HG02798 (cell line): ENCODE data around the gene GFPT1.
"Not testable (repeated sequence)": the region's sequence is repeated elsewhere in the genome, so short reads cannot be mapped to it uniquely, and the experiment has no call there.

Source experiments
- ATAC-seq: cut with Tn5 transposase; IDR thresholded peaks from one replicate; pipeline ENCODE4 v1.9.1; 2021; ENCODE audit warnings: mild to moderate bottlenecking; ENCODE audit not compliant: unreplicated experiment, poor library complexity

Gene GFPT1

DNA sequence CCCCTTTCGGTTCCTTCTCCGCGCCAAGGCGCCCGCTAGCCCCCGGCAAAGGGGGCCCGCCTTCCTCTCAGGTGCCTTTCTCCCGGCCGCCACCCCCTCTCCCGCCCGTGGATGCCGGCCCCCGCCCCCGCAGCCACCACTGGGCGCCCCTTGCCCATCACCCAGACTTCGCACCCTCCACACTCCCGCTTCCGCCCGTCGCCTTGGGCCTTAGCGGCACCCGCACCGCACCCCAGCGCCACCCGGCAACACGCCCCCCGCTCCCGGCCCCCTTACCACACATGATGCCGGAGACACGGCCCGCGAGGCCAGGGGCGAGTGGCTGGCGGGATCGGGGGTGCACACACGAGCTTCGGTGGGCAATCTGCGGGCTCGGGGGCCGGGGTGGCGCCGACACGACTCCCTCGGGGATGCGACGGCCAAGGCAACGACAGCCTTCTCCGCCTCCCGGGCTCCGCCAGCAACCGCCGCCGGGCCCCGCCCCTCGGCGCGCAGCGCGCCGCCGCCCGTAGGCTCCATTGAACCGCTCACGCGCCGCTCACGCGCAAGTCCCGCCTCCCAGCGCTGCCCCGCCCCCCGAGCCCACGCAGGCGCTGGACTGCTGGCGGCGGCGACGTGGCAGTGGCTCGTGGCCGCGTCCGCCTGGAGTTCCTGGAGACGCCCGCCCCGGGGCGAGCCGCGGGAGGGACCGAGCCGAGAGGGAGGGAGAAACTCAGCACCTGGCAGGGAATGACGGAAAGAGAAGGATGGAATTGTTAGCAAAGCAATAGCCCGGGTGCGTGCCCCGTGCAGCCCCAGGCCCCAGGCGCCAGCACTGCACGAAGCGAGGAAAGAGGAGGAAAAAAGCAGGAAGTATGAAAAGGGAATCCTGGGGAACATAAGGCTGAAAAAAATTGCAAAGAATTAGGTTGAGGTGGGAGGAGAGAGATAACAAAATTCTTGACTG, at the start of gene GFPT1:
GFPT1 (minus strand) TSS at position 439 of the 946 bp plus-strand sequence; CDS start at position 283, 156 bp downstream.
- ATAC-seq: peak; percentile 92

GRCh38 chr2:69436596-69436937, 49.5 kb upstream of the GFPT1 start:
- ATAC-seq: peak; percentile 1

DNA sequence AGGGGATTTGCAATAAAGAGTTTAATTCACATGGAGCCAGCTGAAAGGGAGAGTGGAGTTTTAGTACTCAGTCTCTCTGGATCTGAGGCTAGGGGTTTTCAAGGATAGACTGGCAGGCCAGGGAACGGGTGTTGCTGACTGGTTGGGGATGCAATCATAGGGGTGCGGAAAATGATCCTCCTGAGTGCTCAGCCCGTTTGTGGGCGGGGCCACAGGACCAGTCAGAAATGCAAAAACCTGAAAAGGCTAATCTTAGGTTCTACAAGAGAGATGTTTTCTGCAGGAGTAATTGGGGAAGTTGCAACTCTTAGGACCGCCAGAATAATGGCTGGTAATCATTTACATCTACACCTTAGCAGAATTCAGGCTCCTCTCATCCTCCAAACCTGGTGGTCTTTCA, 47.7 kb upstream of the GFPT1 start:
- no peak for ATAC-seq

- no peak for ATAC-seq
Measured at GRCh38 chr2:69429491-69430183, 42.6 kb upstream of the GFPT1 start.

GRCh38 chr2:69428981-69429380, 42.0 kb upstream of the GFPT1 start:
- ATAC-seq: no peak

- no peak for ATAC-seq
Measured at GRCh38 chr2:69424419-69424818, 37.4 kb upstream of the GFPT1 start.

GRCh38 chr2:69422198-69422597, 35.2 kb upstream of the GFPT1 start:
- no peak for ATAC-seq

DNA sequence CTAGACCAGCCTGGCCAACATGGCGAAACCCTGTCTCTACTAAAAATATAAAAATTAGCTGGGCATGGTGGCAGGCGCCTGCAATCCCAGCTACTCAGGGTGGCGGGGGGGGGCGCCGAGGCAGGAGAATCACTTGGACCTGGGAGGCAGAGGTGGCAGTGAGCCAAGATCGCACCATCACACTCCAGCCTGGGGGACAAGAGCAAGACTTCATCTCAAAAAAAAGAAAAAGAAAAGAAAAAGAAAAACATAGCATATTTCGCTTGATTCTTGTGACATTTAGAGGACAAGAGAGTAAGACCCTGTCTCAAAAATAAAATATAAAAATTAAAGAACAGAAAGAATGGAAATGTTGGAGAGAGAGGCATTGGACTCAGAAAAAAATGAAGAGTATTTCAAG, 32.1 kb upstream of the GFPT1 start:
- ATAC-seq: not testable (repeated sequence)

- no peak for ATAC-seq
Measured at GRCh38 chr2:69416147-69416546, 29.1 kb upstream of the GFPT1 start.

GRCh38 chr2:69411120-69411519, 24.1 kb upstream of the GFPT1 start:
- no peak for ATAC-seq

DNA sequence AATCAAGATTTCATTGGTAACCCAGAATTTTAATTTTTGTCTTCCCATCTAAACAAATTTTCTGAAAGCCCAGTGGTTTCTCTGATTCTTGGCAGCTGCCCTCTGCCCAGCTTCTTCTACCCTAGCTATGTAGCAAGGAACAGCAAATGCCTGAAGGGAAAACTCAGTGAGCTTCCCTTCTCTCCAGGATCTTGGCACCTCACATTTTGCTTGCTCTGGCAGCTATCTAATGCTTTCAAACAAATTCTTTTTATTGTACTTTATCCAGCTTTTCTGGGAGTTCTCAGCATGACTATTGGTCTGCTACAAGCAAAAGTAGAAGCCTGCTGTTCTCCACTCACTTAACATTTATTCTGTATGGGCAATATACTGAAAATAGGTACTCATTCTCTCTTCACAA, 18.3 kb upstream of the GFPT1 start:
- ATAC-seq: no peak

GRCh38 chr2:69400121-69400520, 13.1 kb upstream of the GFPT1 start:
- ATAC-seq: no peak

GRCh38 chr2:69397234-69397633, 10.2 kb upstream of the GFPT1 start:
- no peak for ATAC-seq

- no peak for ATAC-seq
Measured at GRCh38 chr2:69395866-69396265, 8.8 kb upstream of the GFPT1 start.

DNA sequence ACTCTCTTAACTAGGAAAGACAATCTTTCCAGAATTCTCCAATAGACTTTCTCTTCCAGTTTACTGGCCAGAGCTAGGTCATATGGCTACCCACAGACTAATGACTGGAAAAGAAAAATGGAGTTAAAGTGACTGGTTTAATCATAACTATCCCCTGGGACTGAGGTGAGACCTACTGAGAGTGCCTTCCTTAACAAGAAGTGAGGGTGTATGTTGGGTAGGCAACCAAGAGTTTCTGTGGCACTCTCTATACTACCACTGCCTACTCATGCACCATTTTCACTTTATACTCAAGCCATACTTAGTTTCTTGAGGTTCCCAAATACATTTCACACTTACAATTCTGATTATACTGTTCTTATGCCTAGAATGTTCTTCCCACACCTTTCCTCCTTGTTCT, 6.9 kb upstream of the GFPT1 start:
- no peak for ATAC-seq

DNA sequence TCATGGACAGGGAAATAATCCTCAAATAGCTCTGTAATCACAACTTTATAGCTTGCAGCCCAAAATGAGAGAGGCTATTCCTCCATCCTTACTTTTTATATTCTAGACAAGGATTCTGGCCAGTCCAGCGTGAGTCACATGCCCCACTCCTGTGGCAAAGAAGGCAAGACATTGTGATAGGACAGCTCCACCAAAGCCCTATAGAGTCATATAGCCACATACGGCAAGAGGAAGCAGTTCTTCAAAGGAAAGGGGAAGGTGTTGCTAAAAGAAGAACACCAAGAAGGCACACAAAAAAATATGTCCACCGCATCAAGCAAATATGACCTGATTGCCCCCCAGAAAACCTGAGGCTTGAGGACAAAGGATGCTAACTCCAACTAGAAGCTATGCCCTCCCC, 3.4 kb upstream of the GFPT1 start:
- ATAC-seq: no peak

- no peak for ATAC-seq
Measured at GRCh38 chr2:69390001-69390400, 3.0 kb upstream of the GFPT1 start.

DNA sequence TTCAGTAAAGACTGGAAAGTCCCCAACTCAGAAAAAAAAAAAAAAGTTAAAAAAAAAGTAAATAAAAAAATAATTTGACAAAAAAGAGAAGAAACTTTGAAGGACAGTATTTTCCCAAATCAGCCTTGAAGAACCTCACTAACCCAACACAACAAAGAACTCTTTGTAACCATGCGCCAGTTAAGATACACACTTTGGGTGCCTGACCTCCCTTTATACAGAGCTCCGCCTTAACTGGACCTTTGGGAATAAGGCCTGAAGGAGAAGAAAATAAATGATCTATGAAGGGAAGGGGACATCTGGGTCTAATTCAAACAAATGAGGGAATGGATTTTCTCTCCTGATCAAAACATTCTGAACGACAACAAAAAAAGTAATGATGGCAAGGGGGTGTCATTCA, 2.2 kb upstream of the GFPT1 start:
- ATAC-seq: no peak

DNA sequence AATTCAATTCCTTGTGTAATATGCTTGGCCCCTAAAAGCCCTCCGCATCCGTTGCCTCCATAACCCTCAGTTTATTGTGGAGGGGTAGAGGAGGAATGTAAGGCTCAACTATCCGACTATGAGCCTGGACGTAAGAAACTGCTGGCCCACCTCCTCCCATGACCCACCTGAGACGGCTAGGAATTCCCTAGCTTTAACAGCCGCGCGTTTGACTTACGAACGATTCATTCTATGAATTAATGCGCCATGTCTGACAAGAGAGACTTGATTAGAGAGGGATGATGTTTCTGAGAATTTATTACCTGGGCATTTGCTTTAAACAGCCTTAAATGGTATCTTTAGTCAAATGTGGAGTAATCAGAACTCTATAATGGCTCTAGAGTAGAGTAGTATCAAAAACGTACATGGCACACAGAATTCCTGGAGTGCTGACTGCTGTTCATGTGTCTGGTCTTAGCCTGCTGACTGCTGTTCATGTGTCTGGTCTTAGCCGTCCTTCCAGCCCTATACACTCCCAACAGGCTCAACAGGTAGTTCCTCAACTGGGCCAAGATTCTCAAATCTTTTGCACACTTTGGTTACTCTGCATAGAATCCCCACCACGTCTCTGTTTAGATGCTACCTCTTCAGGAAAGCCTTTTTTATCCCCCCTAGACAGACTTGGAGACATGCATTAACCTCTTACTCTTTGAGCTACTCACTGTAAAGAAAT, 899 bp upstream of the GFPT1 start:
- ATAC-seq: no peak

DNA sequence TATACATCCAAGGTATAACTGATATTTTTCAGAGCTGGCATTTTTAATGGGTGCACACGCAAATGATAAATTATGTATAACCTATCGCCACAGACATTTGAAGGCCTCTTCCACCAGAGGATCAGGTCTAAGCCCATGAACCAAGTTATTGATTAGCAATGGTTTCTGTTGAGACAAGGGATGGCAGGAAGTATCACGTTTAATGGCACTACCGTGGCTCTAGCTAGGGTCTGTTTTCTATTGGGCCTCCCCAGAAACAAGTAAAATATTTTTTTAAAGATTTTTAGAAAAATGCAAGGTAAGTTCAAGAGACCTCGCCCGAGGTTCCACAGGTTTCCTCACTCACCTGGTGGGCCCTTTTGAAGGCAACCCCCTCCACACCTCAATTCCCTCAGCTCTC, 667 bp downstream of the GFPT1 start:
- no peak for ATAC-seq
